ENCODE data around the gene NR5A2.

GRCh38 chr1:200205216-200205995 lies 177.9 kb downstream of the NR5A2 start:
- TF ChIP-seq CTCF (IDR thresholded peaks at IDR 0.05) = no peak
- TF ChIP-seq ZFX (IDR thresholded peaks at IDR 0.05; ENCODE audit: borderline replicate concordance) = no peak

Data from 22Rv1 (cell line).